ENCODE data around the gene CFAP299.
"Not testable (repeated sequence)": the region's sequence is repeated elsewhere in the genome, so short reads cannot be mapped to it uniquely, and the experiment has no call there.

CFAP299 gene

DNA sequence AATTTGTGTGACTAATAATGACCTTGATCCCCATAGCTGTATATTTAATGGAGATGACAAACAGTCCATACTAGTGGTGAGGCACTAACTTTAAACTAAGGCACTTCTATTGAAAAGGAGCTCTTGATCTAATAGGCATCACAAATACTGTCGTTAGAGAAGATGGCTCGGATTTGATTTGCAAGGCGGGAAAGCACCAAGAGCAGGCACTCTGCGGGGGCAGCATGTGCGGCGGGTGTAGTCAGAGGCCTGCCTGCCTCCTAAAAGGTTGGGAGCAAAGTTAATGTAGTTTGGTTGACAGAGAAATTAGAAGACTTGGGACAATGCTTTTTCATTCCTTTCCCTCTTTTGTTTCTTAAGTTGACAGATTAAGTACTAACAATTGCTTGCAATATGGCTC lies 278.8 kb downstream of the CFAP299 start:
- DNase-seq = no peak

DNA sequence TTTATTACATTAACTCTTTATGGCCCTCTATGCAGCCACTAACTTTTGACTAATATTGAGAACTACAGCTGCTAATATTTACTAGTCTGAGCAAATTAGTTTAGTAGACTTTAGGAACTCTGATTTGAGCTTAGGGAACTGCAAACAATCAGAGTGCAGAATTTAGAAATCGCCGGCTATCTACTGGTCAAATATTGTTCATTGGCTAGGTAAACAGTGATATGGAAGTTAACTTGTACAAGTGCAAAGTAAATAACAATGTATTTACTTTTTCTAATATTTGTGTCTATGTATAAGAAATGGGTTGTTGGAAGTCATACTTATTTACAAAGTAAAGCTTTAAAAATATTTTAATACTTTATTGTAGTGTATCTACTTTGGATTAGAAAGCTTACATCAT lies 279.6 kb downstream of the CFAP299 start:
- DNase-seq = no peak

DNA sequence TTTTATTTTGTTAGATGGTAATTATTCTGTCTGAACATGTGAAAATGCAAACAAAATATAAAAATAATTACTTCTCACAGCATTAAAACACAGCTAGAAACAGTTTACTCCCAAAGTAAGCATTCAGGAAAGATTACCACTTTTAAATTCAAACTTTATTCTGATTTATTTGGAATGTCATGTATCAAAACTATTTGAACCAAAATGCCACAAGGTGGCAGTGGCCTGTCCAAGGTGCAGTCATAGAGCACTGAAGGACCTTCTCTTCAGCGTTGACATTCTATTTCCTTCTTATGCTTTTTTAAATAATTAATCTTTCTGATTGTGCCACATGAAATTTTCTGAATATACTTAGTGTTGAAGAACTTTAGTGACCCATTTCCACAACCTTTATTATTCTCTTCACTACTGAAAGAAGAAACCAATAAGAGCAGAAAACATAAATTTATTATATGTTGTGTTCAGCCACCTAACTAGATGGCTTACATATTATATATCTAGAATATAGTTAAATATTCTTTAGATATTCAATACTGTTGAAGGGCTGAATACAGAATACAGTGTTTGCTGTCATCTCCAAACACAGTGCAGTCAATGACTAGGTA lies 283.6 kb downstream of the CFAP299 start:
- DNase-seq = no peak

DNA sequence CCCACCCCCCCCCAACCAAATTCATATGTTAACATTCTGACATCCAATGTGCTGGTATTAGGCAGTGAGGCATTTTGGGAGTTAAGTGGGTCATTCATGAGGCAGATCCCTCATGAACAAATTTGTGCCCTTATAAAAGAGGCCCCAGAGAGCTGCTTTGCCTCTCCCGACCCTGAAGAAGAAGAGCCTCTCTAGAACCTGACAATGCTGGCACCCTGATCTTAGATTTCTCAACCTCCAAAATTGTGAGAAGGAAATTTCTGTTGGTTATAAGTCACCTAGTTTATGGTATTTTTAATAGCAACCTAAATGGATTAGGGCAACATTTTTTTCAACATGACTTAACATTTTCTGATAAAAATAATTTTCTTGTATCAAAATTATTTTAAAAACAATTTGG lies 296.3 kb downstream of the CFAP299 start:
- DNase-seq = no peak

DNA sequence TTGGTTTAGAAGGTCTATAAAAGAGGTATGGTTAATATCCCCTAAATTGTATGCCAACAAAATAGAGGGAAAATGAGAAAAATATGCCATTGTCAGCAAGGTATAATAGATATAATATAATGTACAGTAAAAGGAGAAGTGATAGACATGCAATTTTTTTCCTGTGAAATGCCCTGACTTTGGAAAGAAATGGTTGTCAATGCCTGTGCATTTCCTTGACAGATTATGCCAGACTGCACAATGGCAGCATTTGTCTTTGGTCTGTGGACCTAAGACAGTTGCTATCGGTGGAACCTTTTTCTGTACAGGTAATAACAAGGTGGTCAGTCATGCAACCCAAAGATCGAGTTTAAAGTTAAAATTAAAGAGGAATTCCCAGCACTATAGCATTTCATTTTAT lies 301.7 kb downstream of the CFAP299 start:
- DNase-seq = no peak

DNA sequence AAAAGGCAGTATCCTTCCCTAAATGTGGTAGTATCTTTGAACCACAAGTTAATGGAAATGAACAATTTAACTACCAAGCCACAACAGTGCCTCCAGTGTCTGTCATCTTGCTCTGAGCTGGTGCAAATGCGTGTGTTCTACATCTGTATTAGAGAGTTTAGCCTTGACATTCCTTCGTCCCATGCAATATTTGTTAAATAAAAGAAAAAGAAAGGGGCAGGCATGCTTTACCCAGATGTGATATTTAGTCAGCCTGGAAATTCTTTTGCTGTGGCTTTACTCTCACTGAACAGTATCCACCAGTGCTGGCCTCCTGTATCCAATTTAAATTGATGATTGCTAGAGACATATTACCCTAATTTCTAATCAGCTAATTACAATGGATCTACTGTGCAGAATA lies 310.5 kb downstream of the CFAP299 start:
- no peak for DNase-seq

DNA sequence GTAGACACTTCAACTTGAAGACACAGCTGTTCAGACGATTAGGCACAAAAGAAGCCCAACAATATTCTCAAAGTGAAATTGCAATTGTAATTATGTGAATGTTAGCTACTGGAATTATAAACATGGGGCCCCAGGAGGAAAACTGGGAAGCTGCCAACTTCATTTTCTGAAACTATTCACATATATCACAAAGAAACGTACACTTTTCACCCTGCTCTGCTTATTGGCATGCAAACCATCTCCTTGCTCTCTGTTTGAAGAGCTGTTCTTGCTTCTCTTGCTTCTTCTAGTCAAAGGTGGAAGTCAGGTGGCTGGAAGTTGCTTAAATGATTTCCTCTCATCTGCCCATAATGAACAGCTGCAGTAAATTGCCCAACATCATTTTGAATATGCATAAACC lies 320.1 kb downstream of the CFAP299 start:
- DNase-seq = no peak

DNA sequence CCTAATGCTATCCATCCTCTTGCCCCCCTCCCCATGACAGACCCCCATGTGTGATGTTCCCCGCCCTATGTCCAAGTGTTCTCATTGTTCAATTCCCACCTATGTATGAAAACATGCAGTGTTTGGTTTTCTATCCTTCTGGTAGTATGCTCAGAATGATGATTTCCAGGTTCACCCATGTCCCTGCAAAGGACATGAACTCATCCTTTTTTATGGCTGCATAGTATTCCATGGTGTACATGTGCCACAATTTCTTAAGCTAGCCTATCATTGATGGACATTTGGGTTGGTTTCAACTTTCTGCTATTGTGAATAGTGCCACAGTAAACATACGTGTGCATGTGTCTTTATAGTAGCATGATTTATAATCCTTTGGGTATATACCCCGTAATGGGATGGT lies 334.6 kb downstream of the CFAP299 start:
- not testable (repeated sequence) for DNase-seq

DNA sequence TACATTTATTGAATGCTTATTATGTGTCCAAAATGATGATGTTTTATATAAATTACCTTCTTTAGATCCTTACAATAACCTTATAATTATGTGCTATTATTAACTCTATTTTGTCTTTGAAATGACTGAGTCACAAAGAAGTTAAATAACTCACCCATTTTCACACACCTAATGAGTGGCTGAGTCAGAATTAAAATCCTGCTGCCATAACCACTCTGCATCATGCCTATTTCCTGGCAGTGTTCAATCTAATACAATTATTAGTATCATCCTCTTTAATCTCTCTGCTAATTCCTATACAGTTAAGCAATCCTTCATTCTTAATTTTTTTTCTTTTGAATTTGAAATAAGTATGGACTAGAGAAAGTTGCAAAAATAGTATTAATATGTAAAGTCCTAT lies 342.9 kb downstream of the CFAP299 start:
- no peak for DNase-seq

DNA sequence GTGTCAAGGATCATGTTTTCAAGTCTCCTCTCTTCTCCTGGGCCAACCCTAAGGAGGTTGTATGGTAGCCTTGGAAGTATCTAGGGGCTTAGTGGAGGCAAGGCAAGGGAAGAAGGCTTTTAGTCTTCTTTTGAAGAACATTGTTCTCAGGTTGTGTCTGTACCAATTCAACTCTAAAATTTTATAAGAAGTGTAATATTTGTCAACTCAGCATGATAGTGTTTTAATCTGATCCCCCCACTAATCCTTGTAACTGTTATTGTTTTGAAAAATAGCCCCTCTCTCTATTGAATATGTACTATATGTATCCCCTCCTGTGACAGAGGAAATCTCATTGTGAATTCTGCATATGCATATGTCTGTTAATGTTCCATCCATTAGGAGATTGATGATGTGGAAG lies 345.4 kb downstream of the CFAP299 start:
- no peak for DNase-seq

DNA sequence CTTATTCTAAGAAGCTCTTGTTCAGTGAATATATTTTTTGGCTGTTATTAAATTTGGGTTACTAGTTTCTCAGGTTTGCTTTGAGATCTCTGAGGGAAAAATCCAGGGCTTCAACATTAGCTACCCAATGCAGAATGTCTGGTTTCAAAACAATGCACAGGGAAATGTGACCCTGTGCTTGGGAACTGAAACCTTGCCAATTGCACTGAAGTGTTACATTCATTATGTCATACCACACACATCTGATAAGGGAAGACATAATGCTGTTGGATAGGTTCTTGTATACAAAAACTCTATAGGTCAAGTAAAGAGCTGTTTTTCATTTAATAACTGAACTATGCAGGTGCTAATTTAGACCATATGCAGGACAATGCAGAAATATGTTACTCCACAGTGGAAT lies 349.7 kb downstream of the CFAP299 start:
- DNase-seq = no peak

DNA sequence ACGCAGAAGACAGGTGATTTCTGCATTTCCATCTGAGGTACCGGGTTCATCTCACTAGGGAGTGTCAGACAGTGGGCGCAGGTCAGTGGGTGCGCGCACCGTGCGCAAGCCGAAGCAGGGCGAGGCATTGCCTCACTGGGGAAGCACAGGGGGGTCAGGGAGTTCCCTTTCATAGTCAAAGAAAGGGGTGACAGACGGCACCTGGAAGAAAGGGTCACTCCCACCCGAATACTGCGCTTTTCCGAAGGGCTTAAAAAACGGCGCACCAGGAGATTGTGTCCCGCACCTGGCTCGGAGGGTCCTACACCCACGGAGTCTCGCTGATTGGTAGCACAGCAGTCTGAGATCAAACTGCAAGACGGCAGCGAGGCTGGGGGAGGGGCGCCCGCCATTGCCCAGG lies 352.2 kb downstream of the CFAP299 start:
- not testable (repeated sequence) for DNase-seq

DNA sequence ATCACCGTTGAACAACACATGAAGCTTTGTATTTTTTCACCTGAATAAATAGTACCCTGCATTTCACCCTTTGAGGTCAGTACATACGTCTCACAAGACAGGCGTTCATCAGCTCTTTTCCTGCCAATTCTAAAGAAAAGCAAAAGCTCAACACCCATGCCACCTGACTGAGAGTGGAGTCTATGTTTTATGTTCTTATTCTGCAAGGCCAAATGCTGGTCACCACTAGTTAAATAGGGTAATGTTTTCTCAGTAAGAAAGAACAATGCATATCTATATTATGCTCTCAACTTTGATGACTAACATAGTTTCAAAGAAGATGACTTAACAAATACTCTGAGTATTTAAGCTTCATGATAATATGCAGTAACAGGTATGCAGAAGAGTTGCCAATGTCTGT lies 358.6 kb downstream of the CFAP299 start:
- DNase-seq = no peak

DNA sequence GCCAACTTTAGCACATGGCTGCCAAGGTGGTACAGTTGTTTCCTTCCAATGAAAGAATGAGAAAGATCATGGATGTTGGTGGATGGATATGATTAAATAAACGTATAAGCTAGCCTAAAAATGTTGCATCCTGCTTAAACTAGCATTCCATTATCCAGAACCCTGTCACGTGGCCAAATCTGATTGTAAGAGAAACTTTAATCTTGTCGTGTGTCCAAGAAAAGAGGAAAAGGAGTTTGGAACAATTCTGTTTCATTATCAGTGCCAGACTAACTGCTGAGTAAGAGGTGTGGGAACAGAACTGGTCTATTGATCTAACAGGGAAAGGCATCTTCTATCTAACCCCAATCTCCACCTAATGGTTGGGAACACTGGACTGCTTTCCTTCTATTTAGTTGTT lies 369.8 kb downstream of the CFAP299 start:
- no peak for DNase-seq

DNA sequence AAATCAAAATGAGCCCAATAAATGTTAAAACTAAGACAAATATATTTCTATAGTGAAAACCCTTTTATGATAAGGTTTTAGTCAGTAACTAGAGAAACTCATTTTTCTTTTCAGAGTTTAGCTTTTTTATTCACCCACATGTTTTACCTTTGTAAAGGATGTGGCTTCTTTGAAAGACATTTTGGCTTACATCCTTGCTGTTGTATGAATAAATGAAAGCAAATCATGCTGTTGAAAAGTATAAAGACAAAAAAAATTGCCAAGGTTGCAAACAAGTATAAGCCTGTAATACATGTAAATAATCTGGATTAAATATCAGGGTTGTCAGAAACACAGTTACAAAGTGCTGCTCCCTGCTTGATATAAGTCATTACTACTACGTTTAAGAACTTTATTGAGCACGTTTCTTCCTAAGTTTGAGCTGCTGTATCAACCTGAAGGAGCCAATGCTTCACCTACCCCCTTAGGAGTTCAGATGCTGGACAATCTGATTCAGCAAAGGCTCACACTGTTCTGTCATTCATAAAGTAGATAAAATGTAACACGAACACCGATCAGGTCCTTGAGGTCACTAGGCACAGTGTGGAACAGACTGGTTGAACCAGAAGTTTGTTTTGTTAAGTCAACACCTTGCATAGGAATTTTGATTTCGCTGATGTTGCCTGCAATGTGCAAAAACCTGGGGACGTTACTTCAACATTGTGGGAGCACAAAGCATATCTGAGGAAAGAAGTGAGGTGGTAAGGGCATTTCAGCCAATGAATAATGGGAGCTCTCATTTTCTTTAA lies 373.7 kb downstream of the CFAP299 start:
- DNase-seq = no peak

DNA sequence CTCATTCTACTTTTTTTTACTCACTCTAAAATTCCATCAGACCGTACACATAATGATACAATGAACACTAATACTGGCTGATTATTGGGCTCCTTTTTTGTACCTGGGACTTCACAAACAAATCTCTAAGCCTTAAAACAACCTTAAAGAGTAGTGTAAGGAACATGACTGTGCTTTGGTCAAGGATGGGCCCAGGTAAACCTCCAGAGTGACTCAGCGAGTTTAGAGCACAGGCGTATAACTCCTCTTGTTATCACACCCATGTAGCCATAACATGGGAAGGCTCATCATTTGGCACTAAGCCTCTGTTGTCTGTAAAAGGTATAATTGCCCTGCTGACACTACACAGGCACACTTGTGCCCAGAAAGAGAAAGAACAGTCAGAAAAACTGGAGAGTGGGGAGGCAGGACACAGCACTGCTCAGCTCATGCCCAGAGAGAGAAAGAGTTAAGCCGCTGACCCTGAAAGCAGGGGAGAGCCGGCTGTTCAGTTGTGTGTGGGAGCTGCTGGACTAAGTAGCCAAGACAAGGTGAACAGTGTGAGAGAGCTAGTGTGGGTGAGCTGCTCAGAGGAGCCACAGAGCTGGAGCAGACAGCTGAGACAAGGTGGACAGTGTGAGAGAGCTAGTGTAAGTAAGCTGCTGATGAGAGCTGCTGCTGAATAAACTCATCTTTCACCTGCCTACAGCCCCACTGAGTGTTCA lies 375.4 kb downstream of the CFAP299 start:
- DNase-seq = no peak

DNA sequence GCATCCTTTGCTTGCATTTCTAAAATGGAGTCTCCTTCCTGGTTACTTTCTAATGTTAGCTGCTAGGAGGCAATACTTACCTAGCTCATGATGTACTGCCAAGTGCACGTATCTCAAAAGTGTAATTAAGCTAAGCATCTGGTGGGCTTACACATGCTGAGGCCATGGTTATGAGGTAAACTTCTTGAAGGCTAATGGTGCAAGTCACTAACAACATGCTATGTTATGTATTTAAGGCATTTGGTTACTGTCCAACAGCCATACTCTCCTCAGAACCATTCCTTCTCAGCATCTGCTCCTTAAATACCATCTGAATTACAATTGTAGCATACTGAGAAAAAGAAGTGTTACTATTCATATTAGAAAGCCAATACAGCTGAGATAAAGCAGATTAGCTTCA lies 376.4 kb downstream of the CFAP299 start:
- no peak for DNase-seq

DNA sequence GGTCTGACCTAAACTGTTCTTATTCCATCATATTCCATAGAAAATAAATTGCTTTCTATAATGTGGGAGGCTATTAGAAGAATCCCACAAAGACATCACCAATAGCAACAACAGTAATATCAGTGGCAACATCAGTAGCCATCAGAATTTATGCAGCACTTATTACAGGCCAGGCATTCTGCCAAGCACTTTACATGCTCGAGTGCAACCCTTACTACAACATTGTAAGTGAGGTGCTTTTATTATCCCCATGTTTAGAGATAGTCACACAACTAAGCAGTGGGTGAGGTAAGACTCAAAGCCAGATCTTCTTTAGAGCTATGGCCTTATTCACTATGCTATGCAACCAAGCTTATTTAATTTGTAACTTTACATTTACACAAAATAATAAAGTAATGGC lies 377.9 kb downstream of the CFAP299 start:
- no peak for DNase-seq

DNA sequence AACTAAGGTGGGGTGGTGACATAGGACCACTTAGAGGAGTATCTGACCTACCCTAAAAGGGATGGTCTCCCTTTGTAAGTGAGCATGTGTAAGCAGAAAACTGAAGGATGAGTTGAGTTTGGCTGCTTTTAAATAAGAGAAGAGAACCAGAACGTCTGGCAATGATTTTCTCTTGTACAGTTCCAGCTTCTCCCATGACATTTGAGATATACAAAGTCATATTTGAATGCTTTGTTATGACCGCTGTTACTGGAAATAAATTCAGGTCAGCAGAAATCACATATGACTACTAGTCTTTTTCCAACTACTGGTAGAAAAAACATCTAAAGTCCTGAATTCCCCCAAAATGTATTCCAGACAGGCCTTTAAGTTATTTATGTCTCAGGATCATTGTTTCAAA lies 381.7 kb downstream of the CFAP299 start:
- no peak for DNase-seq

DNA sequence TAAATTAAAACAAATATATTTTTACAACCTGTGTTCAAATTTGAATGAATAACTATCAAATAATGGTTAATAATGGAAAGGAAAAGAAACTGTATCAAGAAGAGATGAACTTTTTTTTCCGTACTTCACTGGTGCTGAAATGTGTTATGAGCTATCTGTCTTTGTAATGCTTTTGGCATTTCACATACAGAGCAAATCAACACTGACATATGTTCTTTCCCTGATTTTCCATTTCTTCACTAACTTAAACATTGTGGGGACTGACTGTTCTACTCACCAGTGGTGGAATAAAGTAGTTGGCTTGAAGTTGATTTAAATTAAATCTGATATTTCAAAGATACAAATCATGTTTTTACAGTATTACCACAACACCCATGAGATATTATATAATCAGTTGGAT lies 390.9 kb downstream of the CFAP299 start:
- no peak for DNase-seq

DNA sequence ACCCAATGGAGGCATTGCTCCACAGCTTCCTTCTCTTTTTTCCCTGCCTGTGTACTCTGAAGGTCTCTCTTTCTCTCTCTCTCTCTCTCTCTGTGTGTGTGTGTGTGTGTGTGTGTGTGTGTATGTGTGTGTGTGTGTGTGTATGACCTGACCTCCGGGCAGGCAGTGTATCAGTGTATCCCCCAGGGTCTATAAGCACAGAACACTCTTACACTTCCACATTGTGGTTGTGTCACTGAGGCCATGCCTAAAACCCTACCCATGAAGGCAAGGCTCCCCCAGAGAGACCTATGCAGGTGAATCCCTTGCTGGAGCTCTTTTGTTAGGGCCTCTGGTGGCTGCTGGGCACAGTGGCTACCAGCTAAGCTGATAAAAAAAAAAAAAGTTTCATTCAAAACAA lies 394.6 kb downstream of the CFAP299 start:
- no peak for DNase-seq

DNA sequence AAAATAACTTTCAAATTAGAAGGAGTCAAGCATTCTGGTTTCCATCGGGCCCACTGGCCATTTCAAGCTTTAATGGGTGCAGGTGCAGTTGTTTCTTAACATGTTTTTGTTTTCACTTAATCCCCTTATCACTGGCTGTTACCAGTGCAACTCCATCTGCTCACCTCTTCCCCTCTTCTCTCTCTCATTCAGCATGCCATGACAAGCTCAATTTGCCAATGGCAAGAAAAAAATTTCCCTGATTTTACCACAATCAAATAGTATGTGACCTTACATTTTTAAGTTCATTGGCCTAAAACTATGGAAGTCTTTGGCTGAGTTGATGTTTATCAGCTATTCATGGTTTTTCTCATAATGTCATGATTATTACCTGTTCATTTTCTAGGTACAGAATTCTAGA lies 395.9 kb downstream of the CFAP299 start:
- DNase-seq = no peak

DNA sequence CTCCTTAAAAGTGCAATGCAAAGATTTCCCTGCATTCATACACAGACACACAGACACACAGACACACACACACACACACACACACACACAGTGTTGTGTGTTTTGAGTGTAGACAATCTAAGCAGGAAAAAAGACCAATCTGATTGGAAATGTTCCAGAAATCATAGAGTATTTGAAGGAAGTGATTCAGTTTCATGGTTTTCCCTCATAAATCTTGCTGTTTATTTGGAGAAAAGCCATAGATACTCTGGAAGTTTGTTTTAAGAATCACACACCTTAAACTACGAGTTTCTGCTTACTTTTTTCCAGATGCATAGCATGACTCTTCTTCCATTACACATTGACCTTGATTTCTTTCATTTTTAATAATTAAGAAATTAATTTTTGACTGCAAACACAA lies 396.5 kb downstream of the CFAP299 start:
- DNase-seq = no peak

DNA sequence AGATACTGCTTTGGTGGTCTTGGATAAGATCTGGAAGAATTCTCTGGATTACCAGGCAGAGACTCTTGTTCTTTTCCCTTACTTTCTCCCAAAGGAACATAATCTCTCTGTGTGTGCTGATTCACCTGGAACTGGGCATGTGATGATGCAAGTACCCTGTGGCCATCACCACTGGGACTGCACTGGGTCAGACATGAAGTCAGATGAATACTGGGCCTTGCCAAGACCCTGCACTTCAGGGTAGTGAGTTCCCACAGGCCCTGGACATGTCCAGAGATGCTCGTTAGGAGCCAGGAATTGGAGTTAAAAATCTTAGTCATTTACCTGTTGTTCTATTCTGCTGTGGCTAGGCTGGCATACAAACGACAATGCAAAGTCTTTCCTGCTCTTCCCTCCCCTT lies 404.8 kb downstream of the CFAP299 start:
- DNase-seq = no peak
